ENCODE results near the gene MYL3.

MYL3 gene

DNA sequence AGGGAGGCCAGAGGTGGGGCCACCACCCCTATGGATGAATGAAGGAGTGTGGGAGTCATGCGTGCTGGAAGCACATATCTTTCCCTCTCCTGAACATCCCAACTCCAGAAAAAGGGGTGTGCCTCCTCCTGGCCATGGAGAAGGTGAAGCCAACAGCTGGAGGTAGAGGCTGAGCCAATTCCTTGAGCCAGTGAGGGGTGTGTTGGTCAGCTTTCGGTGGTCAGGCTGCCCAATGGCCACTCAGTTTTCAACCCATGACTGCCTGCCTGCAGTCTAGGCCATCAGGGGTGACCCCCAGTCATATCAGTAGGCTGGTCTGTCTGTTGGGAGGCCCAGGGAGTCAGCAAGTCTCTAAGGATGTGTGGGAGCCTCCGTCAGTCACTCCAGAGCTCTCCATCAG lies 27.9 kb upstream of the MYL3 start:
- CTCF ChIA-PET: no interaction called here
- no peak for DNase-seq (ENCODE audit: low spot score)
- H3K27ac ChIP-seq: no peak overlapping the region
- POLR2A ChIA-PET (ENCODE audit: low non-redundant PET): no interaction called here
- TF ChIP-seq CTCF (conservative IDR thresholded peaks at IDR 0.05; ENCODE audit: low read depth): no peak

GRCh38 chr3:46890132-46890531 lies 26.9 kb upstream of the MYL3 start:
- no peak for DNase-seq (ENCODE audit: low spot score)
- TF ChIP-seq CTCF (conservative IDR thresholded peaks at IDR 0.05; ENCODE audit: low read depth): no peak
- POLR2A ChIA-PET (ENCODE audit: low non-redundant PET): no interaction called here
- CTCF ChIA-PET: interaction anchor here (0.7 kb wide), 1 partner anchor 70 kb away, joined by 5 read pairs; no protein-coding TSS in a partner anchor
- H3K27ac ChIP-seq: no peak overlapping the region

DNA sequence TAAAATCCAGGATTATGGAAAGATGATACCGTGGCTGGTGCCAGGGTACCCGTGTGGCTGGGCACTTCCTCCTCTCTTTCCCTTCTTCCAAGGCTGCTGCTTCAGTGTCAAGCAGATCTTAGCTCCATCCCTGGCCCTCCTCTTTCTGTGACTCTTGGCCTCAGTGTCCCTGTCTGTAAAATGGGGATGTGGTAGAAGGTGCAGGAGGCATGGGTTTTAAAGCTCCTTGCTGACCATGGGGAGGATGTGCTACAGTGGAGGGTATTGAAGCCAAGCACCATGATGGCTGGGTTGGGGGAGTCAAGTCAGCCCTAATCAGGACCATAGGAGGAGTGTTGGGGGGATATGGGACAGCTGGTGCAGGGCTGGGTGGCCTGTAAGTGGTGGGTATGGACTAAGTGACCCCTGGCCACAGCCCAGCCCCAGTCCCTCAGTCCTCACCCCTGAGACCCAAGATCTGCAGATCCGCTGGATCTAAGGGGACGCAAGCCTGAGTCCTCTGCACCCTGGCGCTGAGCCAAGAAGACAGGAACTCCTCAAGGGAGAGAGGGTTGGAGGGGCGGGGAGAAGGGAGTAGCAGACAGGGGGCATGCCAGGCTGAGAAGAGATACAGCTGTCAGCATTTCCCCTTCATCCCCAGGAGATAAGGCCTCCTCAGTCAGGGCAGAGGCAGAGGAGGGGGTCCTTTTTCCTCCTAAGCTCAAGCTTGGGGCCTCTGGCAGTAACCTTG lies 26.3 kb upstream of the MYL3 start:
- CTCF ChIA-PET: interaction anchor here (0.7 kb wide), 1 partner anchor 70 kb away, joined by 5 read pairs; no protein-coding TSS in a partner anchor
- POLR2A ChIA-PET (ENCODE audit: low non-redundant PET): no interaction called here
- DNase-seq (ENCODE audit: low spot score): no peak
- H3K27ac ChIP-seq: no peak overlapping the region
- no peak for TF ChIP-seq CTCF (conservative IDR thresholded peaks at IDR 0.05; ENCODE audit: low read depth)

GRCh38 chr3:46888705-46889104 lies 25.5 kb upstream of the MYL3 start:
- H3K27ac ChIP-seq: no peak overlapping the region
- ChIA-PET CTCF (no interaction called here), POLR2A (ENCODE audit: low non-redundant PET) (no interaction called here)
- DNase-seq (ENCODE audit: low spot score): no peak
- no peak for TF ChIP-seq CTCF (conservative IDR thresholded peaks at IDR 0.05; ENCODE audit: low read depth)

DNA sequence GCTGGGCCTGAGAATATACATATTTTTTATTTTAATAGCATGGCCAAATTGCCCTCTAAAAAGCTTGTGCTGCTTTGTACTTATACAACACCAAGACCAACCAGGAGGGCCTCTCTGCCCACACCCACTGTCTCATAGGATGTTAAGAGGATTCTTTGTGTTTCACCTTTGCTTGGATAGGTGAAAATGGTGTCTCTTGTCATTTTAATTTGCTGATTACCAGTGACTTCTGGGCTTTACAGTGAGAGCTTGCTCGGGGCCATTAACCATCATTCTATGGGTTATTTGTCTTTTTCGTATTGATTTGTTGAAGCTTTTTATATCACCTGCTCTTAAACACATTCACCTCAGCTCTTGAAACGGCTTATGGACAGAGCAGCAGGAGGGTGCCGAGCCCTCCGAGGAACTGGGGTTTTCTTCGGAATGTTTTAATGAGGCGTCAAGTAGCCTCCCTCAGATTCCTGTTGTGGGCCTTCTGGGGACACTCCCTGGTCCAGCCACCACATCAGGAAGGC lies 24.8 kb upstream of the MYL3 start:
- POLR2A ChIA-PET (ENCODE audit: low non-redundant PET): no interaction called here
- no peak overlapping the region for H3K27ac ChIP-seq
- DNase-seq (ENCODE audit: low spot score): no peak
- CTCF ChIA-PET: interaction anchor here (1.2 kb wide), 1 partner anchor 22 kb away, joined by 3 read pairs; no protein-coding TSS in a partner anchor
- TF ChIP-seq CTCF (conservative IDR thresholded peaks at IDR 0.05; ENCODE audit: low read depth): no peak

DNA sequence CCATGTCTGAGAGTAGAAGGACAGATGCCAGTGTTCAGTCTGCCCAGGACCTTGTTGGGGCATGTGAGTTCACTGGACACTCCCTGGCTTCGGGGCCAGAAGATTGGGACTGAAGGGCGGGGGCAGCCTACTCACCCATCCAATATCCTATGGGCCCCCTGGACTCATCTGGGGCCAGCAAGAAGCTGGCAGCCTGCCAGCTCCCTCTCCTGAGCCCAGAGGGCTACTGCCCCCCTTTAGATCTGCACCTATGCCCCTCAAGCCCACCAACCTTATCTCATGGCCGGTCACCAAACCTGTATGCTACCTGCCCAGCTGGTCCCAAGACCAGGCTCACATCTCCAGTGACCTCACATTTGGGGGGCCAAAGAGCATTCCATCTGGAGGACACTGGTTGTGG lies 22.4 kb upstream of the MYL3 start:
- CTCF ChIA-PET: interaction anchor here (0.6 kb wide), 1 partner anchor 70 kb away, joined by 3 read pairs; no protein-coding TSS in a partner anchor
- H3K27ac ChIP-seq: no peak overlapping the region
- TF ChIP-seq CTCF (conservative IDR thresholded peaks at IDR 0.05; ENCODE audit: low read depth): no peak
- POLR2A ChIA-PET (ENCODE audit: low non-redundant PET): no interaction called here
- no peak for DNase-seq (ENCODE audit: low spot score)

Measured in RWPE1 (cell line).